Gastroesophageal sphincter (tissue), 3 donors: ENCODE data around the gene NSD2.

Experiments used
- CTCF ChIP-seq, 4 experiments: fragments of 200-600 bp in 2 of 4; fragments of 450-650 bp in 2 of 4; sonication (generic) in 1 of 4; IDR thresholded peaks; one replicate each; pipeline ENCODE4 v1.5.1; 2017 to 2019; ENCODE audit warnings: antibody characterized with exemption in 4 of 4, mild to moderate bottlenecking in 2 of 4, moderate library complexity in 2 of 4
- EP300 ChIP-seq: sonication (generic); formaldehyde crosslinking; IDR thresholded peaks from one replicate; pipeline ENCODE4 v1.6.1; 2017; ENCODE audit warnings: antibody characterized with exemption, mild to moderate bottlenecking
- POLR2A ChIP-seq, 2 donors: fragments of 450-650 bp; IDR thresholded peaks; one replicate each; pipeline ENCODE4 v1.6.1; 2017; ENCODE audit warnings: antibody characterized with exemption in 2 of 2, mild to moderate bottlenecking in 2 of 2, moderate library complexity in 1 of 2
- POLR2AphosphoS5 ChIP-seq: sonication (generic); formaldehyde crosslinking; IDR thresholded peaks from one replicate; pipeline ENCODE4 v1.6.1; 2017; ENCODE audit warnings: antibody characterized with exemption

DNA sequence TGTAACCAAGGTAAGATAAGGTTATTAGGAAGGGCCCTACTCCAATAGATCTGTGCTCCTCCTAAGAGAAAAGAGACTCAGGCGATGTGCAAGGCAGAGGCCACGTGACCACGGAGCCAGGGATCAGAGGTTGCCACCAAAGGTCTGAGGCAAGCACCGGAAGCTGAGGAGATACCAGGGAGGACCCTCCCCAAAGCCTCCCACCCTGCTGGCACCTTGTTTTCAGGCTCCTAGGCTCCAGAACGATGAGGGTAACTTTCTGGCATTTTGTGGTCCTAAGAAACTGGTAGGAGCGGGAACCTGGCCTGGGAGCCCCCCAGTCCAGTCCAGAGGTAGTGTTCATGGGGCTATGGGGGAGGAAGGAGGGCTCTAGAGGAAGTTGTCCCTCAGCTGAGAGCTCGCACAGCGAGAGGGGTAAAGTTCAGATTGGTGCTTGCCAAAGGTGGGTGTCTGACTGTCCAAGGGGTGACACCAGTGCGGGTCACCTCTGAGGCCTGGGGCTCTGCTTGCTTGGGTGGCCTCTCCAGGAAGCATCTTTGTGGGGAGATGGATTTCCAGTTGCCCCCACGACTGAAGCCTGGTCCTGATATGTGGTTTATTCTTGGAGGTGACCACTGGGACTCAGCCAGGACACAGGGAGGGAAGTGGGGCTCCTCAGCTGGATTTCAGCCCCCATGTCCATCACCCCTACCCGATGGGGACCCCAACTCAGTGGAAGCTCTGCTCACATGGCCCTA lies 7.7 kb upstream of the NSD2 start:
- no peak for TF ChIP-seq CTCF (IDR thresholded peaks at IDR 0.05)
- TF ChIP-seq POLR2A (IDR thresholded peaks at IDR 0.05) = no peak
- TF ChIP-seq POLR2AphosphoS5 = no peak
- no peak for TF ChIP-seq EP300
